HG03460 (cell line): ENCODE results near the gene MRPS31.

Experiments used
- ATAC-seq: cut with Tn5 transposase; IDR thresholded peaks from one replicate; pipeline ENCODE4 v1.9.1; 2021; ENCODE audit not compliant: unreplicated experiment

MRPS31 gene

DNA sequence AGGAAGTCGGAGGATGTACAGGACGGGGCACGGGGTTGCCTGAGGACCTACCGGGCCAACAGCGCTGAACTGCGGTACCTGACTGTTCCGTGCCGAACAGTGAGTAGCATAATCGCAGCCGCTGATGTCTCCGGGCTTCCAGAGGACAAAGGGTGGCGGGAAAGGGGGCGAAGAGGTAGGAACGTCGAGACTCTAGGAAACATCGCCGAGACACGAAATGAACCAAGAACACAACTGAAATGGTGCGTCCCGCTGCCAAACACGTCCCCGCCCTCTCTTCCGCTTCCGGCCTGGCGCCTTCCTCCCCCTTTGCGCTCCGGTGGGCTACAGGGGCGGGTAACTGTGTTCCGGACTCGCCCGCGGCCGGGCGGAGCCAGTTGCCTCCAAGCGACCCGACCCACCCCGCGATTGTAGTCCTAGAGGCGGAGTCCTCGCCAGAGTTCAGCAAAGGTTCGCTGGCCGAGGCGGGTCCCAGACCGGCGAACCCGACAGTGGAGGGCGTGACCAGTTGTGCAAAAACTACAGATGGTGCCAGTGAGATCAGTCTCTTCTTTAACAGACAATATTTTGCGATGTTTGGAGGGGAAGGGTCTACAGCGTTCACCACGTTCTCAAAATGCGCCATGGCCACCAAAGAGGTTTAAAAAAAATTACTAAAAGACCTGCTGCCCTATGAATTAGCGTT is at the start of gene MRPS31:
TSS of gene MRPS31 (minus strand) at position 257 of the 685 bp plus-strand sequence. CDS start at position 203, 54 bp downstream.
- peak; percentile 96 for ATAC-seq

DNA sequence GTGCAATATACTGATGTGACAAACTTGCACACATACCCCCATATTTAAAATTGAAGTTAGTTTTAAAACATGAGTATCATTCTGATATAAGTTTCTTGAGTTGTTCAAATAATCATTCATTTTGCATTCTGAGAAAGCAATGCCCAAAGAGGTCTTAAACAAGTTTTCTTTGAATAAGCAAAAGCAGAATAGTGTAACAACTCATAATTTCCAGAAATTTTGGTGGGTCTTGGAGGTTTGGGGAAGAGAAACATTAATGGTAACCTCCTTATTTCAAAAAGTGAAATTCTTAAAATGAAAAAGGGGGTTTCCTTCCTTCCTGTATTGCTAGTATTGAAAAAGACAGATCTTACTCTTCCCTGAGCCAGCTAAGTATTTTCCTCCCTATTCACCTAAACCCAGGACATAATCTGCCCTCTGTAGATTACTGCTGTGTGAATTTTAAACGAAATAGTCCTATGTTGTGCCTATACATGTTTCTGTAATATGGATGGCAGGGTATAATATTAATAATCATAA is 48.9 kb upstream of the MRPS31 start:
- ATAC-seq: no peak

DNA sequence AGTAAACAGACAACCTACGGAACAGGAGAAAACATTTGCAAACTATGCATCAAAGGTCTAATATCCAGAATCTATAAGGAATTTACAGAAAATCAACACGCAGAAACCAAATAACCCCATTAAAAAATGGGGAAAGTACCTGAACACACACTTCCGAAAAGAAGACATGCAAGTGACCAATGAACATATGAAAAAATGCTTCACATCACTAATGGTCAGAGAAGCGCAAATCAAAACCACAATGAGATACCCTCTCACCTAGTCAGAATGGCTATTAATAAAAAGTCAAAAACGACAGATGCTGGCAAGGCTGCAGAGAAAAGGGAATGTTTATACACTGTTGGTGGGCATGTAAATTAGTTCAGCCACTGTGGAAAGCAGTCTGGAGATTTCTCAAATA is 47.9 kb upstream of the MRPS31 start:
- no peak for ATAC-seq

DNA sequence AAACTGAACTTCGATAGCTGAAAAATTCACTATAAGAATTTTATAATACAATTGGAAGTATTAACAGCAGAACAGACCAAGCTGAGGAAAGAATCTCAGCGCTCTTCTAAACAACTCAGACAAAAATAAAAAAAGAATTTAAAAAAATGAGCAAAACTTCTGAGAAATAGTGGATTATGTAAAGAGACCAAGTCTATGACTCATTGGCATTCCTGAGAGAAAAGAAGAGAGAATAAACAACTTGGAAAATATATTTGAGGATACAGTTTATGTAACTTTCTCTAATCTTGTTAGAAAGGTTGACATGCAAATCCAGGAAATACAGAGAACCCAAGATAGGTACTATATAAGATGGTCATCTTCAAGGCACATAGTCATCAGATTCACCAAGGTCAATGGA is 43.8 kb upstream of the MRPS31 start:
- no peak for ATAC-seq

DNA sequence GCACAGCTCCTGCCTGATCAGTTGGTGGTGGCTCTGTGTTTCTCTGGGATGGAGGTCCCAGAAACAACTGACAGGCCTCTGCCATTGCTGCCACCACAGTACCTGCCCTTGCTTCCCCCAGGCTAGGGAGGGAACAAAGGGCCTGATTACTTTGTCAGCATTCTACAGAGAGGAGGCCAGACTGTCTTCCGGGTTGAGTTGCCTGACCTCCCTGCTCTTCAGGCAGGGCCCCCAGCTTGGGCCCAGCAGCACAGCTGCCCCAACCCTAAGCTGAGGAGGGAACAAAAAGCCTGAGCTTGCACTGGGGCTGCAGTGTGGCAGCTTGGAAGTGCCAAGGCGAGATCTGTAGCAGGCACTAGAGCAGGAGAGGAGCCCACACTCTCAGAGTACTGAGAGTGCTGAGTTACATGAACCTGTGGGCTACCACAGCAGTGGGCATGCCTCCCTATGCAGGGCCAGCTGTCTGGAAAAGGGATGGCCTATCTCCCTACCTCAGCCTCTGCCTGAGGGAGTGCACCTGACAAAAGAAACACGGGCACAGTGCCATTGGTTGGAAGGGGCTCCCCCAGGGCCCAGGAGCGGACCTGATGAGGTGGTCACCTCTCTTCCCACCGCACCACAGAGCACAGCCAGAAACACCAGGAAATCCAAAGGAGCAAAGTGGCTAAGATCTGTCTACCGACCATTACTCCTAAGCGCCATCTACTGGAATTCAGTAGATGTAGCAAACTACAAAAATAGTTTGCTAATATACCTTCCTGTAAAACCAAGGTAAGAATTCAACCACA is 42.9 kb upstream of the MRPS31 start:
- no peak for ATAC-seq

DNA sequence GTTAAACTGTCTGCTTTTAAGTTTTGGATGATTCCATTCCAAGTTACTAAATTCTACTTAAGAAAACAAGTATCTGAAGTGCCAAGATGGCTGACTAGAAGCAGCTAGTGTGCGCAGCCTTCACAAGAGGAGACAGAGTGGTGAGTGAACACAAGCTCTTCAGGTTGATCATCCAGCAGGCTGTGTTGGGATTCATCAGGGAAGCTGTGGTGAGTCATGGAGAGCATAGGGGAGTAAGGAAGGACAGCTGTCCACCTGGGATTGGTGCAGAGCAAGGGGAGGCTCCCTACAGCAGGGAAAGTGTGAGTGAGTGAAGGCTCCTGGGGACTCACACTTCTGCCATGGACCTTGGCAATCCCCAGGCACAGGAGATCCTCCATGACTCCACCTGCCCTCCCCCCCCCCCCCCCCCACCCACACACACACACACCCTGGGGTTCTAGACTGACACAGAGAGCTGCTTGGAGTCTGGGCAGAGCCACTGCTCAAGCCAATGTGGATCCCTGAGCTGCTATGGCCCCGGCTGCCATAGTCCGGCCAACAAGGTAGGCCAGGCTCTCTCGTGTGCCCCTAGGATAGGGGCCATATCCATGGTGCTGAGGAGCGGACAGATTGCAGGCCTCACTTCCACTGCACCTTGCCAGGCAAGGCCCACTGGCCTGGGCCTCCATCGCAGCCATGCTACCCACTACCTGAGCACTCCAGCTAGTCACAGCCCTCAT is 41.9 kb upstream of the MRPS31 start:
- ATAC-seq: no peak

DNA sequence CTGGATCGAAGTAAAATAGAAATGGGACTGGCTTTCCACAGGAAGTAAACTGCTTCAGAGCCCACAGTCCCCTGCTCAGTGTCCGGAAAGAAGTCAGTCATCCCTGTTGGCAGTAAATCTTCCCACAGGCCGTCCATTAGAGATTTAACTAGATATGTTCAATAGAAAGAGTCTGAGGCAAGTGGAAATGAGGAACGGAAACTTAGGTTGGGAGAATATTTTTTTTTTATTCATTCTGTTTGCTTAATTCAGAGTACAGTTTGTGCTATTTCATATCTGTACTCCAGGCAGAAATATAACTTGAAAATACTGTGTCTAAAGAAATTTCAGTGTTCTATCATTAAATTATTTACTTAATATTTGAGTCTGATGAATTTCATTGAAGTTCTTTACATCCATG is 41.1 kb upstream of the MRPS31 start:
- ATAC-seq: no peak

DNA sequence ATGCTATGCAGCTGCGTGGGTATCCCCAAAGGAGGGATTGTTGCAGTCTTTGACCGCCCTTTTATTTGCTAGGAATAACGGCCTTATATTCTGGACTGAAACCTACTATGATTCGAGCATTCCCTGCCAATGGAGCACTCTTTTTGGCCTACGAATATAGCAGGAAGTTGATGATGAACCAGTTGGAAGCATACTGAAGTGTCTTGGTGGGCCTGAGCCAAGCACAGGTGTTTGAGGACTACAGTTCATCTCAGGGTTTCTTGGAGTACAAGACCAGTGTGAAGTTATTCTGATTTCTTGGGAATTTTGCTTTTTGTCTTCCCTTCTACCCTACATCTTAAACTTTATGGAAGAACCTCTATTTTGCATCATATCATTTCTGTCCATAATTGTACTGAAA is 38.5 kb upstream of the MRPS31 start:
- no peak for ATAC-seq

DNA sequence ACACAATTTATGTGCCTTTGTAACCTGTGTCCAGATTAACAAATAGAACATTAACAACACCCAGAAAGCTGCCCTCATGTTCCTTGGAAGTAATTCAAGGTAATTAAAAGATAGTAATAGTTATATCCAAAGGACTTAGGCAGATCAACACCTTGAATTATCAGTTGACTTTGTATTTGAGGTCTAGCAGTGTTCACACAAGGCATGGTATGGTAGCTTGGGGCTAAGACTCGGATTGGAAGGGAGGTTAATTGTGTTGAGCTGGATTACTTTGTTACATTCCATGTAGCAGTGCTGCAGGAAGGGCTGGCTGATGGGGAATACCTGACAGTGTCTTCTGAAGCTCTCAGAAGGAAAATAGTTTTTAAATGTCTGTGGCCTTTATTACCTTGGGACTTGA is 35.3 kb upstream of the MRPS31 start:
- no peak for ATAC-seq

DNA sequence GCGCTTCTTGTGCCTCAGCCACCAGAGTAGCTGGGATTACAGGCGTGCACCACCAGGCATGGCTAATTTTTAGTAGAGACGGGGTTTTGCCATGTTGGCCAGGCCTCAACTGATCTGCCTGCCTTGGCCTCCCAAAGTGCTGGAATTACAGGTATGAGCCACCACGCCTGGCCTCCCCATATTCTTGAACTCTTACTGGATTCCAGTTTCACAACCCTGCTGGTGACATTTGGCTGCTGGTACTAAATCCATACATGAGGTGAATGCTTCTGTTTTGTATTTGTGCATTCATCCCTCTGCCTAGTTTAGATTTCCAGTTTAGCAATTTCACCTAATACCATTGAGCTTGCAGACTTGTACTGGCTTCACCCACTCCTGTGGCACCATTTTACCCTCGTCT is 32.3 kb upstream of the MRPS31 start:
- no peak for ATAC-seq

DNA sequence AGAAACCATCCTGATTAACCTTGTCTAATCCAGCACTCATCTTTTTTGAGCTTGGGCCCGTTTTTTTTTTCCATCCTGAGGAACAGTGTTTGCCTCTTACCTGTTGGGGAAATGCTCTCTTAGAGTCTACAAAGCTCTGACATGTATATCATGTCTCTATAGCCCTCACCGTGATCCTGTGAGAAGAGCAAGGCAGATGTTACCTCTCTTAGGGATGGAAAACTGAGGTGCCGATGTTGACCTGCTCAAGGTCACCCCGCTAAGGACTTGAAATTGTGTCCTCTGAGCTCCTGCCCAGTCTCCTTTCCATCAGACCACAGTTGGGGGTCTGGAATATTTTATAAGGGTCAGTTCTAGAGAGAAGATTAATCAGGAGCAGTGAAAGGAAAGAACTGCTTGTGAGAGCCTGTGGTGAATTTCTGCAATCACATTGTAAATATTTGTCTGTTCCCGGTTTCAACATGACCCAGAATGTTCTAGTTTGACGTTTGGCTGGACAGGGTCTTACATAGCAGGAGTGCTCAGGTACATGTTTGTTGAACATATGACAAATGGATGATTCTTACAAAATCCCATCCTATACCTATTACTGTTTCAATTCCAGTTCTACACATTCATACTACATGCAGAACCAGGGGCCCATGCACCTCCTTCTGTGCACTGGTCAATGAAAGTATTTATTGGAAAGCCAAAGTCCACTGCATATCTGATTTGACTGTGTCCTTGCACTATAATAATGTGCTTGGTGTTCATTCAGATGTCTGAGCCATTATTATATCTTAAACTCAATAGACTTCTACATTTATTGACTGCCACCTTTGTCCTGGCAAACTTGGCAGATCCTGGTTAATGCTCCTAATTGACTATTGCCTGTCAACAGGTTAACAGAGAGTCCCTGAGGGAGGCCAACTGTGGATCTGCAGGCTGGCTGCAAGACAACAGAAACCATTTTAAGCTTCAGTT is 30.5 kb upstream of the MRPS31 start:
- no peak for ATAC-seq

DNA sequence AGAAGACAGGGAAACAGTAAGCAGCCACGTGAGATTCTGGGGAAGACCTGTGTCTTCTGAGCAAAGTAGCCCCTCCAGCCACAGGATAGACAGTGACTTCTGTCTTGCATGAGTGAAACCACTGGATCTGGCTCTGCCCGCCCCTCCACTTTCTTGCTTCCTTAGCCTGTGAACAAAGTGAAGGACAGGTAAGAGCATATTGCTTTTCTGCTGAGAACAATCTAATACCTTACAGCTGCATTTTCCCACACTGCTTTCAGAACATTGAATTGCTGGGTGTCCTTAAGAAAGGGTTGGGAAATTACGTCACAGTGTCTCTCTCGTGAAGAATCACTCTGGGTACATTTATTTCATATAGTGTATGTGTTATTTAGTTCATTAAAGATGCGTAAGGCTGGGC is 29.6 kb upstream of the MRPS31 start:
- ATAC-seq: no peak

DNA sequence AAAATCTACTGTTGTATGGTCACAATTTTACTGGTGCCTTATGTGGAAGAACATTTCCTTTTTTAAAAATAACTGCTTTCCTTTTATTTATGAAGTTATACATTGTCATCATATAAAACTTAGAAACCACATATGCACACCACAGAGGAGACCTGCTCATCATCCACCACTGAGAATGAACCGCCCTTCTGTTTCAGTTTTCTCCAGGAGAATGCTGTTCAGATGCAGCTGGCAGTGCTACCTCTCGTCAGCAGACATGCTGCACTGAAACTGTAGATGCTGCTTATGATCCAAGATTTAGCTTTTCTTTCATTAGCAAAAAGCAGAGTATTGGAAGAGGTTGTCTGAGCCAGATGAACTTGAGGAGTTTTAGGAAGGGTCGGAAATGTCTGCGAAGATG is 28.5 kb upstream of the MRPS31 start:
- ATAC-seq: no peak

DNA sequence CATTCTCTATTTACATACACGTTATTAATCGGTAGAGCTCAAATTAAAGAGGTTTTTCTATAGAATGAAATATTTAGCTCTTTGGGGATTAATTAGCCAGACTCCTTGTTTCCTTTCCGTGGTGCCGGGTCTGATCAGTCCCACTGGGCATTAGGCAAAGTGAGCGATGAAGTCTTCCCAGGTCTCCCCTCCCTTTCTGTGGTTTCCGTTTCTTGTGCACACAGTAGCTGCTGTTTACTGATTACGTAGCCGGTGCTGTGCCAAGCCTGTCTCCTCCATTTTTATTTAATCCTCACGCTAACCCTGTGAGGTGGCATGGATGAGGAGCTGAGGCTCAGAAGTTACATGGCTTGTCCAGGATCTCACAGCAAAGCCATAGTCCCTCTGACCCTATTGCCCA is 27.4 kb upstream of the MRPS31 start:
- no peak for ATAC-seq

DNA sequence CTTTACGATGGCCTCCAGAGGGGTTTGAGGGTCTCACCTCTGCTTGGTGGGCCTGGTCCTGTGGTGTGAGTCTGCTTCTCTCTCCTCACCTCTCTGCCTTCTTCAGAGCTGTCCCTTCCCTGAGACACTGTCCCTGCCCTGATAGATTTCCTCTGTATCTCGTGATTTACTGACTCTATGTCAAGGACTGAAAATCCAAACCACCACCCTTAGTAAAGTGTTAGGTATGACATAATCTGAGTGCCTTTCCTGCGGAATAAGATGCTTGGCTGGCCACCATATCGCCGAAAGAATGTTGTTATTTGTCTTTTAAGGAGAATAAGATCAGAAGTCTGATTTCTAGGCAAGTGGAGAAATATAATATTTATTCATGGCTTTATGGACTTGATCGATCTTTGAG is 25.7 kb upstream of the MRPS31 start:
- no peak for ATAC-seq

DNA sequence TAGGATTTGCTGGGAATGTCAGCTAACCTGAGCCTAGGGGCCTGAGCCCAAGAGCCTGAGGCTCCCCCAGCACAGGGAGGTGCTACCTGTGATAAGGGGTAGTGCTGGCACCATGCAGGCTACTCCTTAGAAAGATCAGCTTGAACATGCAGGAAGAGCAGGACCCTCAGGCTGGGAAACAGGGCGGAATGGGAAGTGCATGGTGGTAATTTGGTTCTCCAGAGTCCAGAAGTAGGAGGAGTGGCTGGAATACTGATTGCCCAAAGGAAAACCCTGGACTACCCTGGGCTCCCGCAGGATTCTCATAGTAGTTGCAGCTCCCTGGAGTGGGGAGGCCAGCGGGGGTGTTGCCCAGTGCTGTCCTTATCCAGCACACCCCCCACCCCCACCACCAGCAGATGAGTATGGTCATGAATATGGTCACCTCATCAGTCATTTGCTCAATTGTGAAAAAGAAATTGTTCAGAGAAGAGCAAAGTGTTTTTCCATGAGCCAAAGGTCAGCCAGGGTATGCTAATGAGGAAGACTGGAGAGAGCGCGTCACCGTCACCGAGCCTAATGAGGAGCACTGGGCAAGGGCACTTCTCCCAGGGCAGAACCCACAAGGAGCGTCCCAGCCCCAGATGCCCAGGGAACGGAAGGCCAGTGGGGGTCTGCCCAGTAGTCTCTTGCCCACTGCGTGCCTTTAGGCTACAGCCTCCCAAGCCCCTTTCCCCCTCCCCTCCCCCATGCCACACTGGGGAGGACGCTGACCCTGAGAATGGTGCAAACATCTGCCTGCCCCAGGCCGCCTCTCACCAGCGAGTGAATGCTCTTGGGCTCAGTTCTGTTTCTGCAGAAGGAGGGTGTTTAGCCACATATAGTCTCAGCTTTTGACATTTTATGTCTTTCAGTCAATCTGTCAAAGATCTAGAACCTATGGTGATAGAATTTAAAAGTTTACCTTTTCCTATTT is 23.7 kb upstream of the MRPS31 start:
- ATAC-seq: no peak

DNA sequence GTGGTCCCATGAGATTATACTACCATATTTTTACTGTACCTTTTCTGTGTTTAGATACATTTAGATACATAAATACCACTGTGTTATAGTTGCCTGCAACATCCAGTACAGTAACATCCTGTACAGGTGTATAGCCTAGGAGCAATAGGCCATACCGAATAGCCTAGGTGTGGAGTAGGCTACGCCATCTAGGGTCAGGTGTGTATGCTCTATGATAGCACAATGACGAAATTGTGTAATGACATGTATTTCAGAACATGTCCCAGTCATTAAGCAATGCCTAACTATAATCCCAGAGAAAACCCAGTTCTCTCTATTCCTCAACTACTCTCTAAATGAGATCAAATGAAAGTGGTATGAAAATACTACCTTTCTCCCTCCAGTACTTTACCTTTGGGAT is 22.3 kb upstream of the MRPS31 start:
- ATAC-seq: no peak

DNA sequence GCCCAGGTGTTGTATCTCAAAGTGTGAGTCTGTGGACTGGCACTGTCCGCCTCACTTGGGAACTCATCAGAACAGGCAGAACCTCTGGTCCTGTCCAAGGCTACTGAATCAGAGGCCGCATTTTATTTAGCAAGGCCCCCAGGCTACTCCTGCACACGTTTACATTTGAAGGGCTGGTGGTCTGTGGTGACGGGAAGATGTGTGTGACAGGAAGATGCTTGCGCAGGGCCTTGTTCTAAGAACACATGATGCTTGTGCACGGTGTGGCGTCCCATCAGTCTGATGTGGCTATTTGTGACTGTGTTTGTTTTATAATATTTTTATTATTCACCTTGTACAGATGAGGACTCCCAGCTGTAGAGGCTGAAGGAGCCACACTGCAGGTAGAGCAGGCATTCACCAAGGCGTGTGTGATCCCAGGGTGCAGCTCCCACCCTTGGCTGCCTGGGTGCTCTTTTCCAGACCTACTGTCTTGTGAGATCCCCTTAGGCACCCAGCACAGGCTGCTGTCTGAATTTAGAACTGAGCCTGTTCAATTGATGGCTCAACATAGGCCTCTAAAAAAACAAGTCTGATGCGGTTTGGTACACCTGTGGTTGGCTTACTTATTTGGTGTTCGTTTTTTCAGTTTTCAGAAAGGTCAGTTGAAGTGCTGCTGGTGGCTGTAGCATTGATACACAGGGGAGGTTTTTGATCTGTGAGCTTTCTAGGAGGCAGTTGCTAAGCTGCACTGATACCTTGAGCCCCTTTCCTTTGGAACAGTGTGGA is 21.5 kb upstream of the MRPS31 start:
- ATAC-seq: no peak

DNA sequence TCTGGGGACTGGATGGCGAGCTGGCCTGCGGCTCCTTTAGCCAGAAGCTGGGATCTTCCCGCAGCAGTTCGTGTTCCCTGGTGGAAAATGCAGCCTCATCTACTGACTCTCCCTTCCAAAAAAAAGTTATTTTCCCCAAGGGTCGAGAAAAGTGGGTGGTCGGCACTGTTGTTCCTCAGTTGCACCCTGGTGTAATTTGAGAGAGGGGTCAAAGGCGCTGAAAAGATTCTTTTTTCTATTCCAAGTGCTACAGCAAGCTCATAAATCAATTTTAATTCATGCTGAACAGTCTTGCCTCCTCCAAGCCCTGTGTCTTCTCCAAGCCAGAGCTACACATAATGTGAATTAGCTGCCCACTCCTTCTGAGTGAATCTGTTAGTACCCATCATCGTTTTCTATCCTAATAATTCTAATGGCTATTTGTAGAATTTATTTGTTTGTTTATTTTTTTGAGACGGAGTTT is 19.2 kb upstream of the MRPS31 start:
- no peak for ATAC-seq
